T-helper 17 cell (primary cell): ENCODE results near the gene UBE2I. TPM values are rescaled to one million over a fixed set of nuclear protein-coding genes. Genes with fewer than 3 reads are reported as not detected.

Source experiments
- ATAC-seq: fragments of 150-1000 bp; cut with Tn5 transposase; 2 replicates; pipeline ENCODE4 v1.10.0; 2021; ENCODE audit warnings: mild to moderate bottlenecking, moderate library complexity
- DNase-seq, 3 donors: peaks; one replicate each; pipeline versions ENCODE4 v3.0.0 to v3.0.0-alpha.2; 2020 to 2021
- H3K9me3 ChIP-seq: one replicate; pipeline ENCODE4 v1.7.0; 2013; ENCODE audit warnings: low read length, mild to moderate bottlenecking; ENCODE audit not compliant: control insufficient read depth, poor library complexity, severe bottlenecking
- H3K27ac Mint-ChIP-seq: one replicate; pipeline ENCODE4 v1.8.0; 2022; ENCODE audit warnings: mild to moderate bottlenecking, moderate library complexity, mixed read lengths
- H3K27me3 Mint-ChIP-seq: one replicate; pipeline ENCODE4 v1.8.0; 2022; ENCODE audit warnings: mixed read lengths
- H3K36me3 Mint-ChIP-seq: one replicate; pipeline ENCODE4 v1.8.0; 2022; ENCODE audit warnings: low read depth, mixed read lengths
- H3K4me1 Mint-ChIP-seq: one replicate; pipeline ENCODE4 v1.8.0; 2022; ENCODE audit warnings: mild to moderate bottlenecking, mixed read lengths
- H3K4me3 Mint-ChIP-seq: one replicate; pipeline ENCODE4 v1.8.0; 2022; ENCODE audit warnings: mild to moderate bottlenecking, moderate library complexity, mixed read lengths
- total RNA-seq, 4 donors: library from RNA in 2 of 4; stranded (reverse) in 2 of 4; gene quantifications; one replicate each; pipeline ENCODE4 v1.2.3 and lab custom pipeline; 2022 to 2026

Gene UBE2I
- total RNA-seq, 2 donors from 2014 or later: 233 to 249 TPM

- H3K36me3 Mint-ChIP-seq: peaks cover 3% of the 10 kb centered on the region
- H3K4me1 Mint-ChIP-seq: peaks cover 3% of the 10 kb centered on the region
- no peak for ATAC-seq
- peak overlapping the region; percentile 84 for H3K27ac Mint-ChIP-seq
- DNase-seq: no peak
- no peak overlapping the region for H3K4me3 Mint-ChIP-seq
- no peaks in the 10 kb centered on the region for H3K9me3 ChIP-seq
- H3K27me3 Mint-ChIP-seq: no peaks in the 10 kb centered on the region
Measured at GRCh38 chr16:1317479-1318267, 8.2 kb downstream of the UBE2I start.

DNA sequence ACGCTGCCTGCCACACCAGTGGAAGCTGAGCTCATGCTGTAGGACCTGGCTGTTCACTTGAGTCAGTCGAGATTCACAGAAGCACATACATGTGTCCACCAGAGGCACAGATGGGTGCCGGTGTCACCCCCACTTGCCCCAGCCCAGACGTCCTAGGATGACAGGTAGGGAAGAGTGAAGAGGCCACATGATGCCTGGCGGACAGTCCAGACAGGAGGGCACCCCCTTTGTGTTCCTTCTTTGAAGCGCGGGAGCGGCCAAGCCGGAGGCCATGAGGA, 8.8 kb downstream of the UBE2I start:
- Mint-ChIP-seq H3K4me1 (peaks cover 3% of the 10 kb centered on the region), H3K27ac (peak overlapping the region; percentile 84), H3K27me3 (no peaks in the 10 kb centered on the region), H3K4me3 (no peak overlapping the region), H3K36me3 (peaks cover 3% of the 10 kb centered on the region)
- no peaks in the 10 kb centered on the region for H3K9me3 ChIP-seq
- ATAC-seq (no peak), DNase-seq (no peak)

DNA sequence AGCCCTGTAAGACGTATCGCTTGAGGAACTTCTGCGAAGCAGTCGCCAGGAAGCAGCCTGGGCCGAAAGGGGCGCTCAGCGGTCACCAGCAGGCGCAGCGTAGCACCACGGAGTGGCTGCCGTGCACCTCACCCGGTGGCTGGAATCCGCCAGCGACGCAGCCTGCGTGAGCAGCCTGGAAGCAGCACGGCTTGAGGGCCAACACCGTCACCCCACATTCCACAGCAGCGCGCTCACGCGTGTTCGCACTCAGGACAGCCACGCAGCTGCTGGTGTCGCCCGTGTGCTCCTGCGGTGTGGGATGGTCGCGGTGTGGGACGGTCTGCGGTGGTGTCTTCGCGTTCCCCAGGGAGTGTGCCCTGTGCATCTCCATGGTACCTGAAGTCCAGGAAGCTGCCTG, 9.6 kb downstream of the UBE2I start:
- H3K27ac Mint-ChIP-seq: no peak overlapping the region
- no peak for DNase-seq

DNA sequence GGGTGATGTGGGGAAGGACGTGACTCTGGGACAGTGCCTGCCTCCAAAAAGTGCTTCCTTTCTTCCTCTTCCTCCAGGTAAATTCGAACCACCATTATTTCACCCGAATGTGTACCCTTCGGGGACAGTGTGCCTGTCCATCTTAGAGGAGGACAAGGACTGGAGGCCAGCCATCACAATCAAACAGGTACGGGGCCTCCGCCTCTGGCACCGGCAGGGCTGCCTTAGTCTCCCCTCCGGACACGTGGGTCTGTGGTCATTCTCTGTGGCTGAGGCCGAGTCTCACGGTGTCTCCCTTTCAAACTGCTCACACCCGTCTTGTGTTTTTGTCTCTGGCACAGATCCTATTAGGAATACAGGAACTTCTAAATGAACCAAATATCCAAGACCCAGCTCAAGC, 10.7 kb downstream of the UBE2I start:
- ATAC-seq (no peak), DNase-seq (no peak)
- Mint-ChIP-seq H3K27ac (no peak overlapping the region), H3K4me3 (no peak overlapping the region), H3K36me3 (peaks cover 5% of the 10 kb centered on the region), H3K27me3 (no peaks in the 10 kb centered on the region), H3K4me1 (peaks cover 5% of the 10 kb centered on the region)
- no peaks in the 10 kb centered on the region for H3K9me3 ChIP-seq

More for the DNA sequence above, 9.6 kb downstream of the UBE2I start:
- H3K36me3 Mint-ChIP-seq: peaks cover 3% of the 10 kb centered on the region
- H3K4me3 Mint-ChIP-seq: no peak overlapping the region
- H3K4me1 Mint-ChIP-seq: peaks cover 3% of the 10 kb centered on the region
- H3K27me3 Mint-ChIP-seq: no peaks in the 10 kb centered on the region
- no peak for ATAC-seq
- no peaks in the 10 kb centered on the region for H3K9me3 ChIP-seq

DNA sequence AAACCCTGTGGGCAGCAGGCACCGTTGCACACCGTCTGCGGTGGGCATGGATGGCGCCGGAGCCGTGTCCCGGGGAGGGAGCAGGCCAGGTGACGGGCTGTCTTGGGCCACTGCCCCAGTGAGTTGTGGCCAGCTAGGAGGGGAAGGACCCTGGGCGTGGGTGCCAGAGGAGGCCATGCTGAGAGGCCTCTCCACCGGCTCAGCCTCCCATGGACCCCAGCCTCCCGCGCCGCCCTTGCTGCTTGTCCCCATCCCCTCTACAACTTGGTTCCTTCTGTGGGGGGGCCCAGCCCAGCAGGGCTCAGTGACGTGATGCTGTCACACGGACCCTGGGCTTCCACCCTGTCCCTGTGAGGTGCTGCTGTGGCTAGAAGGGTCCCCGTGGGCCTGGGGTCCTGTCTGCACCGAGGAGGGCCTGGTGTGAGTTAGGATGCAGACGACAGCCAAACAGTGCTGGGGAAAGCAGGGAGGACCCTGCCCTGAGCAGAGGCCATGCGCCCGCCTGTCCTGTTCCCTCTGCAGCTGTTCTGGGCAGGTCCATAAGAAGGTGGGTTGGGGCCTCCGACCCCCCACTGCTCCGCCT, 11.3 kb downstream of the UBE2I start:
- peaks cover 5% of the 10 kb centered on the region for H3K36me3 Mint-ChIP-seq
- no peak for DNase-seq
- H3K27me3 Mint-ChIP-seq: no peaks in the 10 kb centered on the region
- no peaks in the 10 kb centered on the region for H3K9me3 ChIP-seq
- H3K27ac Mint-ChIP-seq: no peak overlapping the region
- ATAC-seq: no peak
- no peak overlapping the region for H3K4me3 Mint-ChIP-seq
- peaks cover 5% of the 10 kb centered on the region for H3K4me1 Mint-ChIP-seq

GRCh38 chr16:1322407-1322806, 13.0 kb downstream of the UBE2I start:
- H3K27ac Mint-ChIP-seq: no peak overlapping the region
- peaks cover 5% of the 10 kb centered on the region for H3K4me1 Mint-ChIP-seq
- peaks cover 5% of the 10 kb centered on the region for H3K36me3 Mint-ChIP-seq
- ATAC-seq: no peak
- no peaks in the 10 kb centered on the region for H3K9me3 ChIP-seq
- H3K4me3 Mint-ChIP-seq: no peak overlapping the region
- H3K27me3 Mint-ChIP-seq: no peaks in the 10 kb centered on the region
- no peak for DNase-seq

DNA sequence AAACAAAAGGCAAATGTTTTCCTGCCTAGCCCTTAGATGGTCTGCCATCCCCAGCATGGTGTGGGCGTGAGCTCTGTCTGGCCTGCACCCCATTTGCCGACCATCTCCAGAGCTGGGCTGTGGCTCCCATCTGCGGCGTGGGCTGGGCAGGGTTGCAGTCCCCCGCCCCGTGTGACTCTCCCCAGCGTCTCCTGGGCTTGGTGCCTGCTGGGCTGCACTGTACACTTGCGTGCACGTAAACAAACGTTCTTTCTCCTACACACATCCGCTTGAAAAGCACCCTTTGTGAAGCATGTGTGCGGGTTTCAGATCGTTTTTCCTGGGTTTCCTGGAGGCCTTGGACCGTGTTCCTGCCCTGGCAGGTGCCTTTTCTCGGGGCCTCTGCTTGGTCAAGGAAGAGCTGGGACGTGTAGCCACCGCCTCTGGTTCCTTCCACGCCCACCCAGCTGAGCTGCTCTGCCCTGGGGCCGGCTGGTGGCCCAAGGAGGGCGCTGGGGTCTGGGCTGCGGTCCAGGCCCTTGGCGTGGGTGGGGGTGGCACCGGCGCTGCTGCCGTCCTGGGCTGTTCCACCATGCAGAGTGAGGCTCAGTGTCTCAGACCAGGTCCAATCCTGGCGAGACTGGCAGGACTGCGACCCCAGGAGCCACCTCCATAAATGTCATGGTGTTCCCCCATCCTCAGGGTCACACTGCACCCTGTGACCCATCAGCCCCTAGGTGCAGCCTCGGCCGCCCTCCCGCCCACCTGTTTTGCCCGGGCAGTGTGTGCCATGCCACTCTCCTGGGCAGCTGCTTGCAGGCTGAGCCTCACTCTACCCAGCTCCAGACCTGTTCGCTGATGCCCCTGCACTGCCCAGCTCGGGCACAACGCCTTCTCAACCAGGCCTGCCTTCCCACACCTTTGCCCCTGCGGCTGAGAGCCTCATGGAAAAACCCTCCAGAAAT, 14.1 kb downstream of the UBE2I start:
- no peaks in the 10 kb centered on the region for H3K27me3 Mint-ChIP-seq
- H3K27ac Mint-ChIP-seq: no peak overlapping the region
- H3K36me3 Mint-ChIP-seq: peaks cover 3% of the 10 kb centered on the region
- no peaks in the 10 kb centered on the region for H3K9me3 ChIP-seq
- H3K4me3 Mint-ChIP-seq: peak overlapping the region; percentile 5
- ATAC-seq (no peak), DNase-seq (no peak)
- peaks cover 2% of the 10 kb centered on the region for H3K4me1 Mint-ChIP-seq

- H3K27ac Mint-ChIP-seq: peak overlapping the region; percentile 9
- peaks cover 2% of the 10 kb centered on the region for H3K4me1 Mint-ChIP-seq
- no peaks in the 10 kb centered on the region for H3K27me3 Mint-ChIP-seq
- H3K36me3 Mint-ChIP-seq: peaks cover 3% of the 10 kb centered on the region
- DNase-seq (no peak), ATAC-seq (no peak)
- no peaks in the 10 kb centered on the region for H3K9me3 ChIP-seq
- no peak overlapping the region for H3K4me3 Mint-ChIP-seq
Measured at GRCh38 chr16:1324286-1324826, 14.9 kb downstream of the UBE2I start.

- Mint-ChIP-seq H3K36me3 (peaks cover 3% of the 10 kb centered on the region), H3K27ac (peak overlapping the region; percentile 9), H3K4me1 (peaks cover 2% of the 10 kb centered on the region), H3K27me3 (no peaks in the 10 kb centered on the region), H3K4me3 (no peak overlapping the region)
- no peak for DNase-seq
- H3K9me3 ChIP-seq: no peaks in the 10 kb centered on the region
- ATAC-seq: no peak
Measured at GRCh38 chr16:1325261-1325660, 15.8 kb downstream of the UBE2I start.

DNA sequence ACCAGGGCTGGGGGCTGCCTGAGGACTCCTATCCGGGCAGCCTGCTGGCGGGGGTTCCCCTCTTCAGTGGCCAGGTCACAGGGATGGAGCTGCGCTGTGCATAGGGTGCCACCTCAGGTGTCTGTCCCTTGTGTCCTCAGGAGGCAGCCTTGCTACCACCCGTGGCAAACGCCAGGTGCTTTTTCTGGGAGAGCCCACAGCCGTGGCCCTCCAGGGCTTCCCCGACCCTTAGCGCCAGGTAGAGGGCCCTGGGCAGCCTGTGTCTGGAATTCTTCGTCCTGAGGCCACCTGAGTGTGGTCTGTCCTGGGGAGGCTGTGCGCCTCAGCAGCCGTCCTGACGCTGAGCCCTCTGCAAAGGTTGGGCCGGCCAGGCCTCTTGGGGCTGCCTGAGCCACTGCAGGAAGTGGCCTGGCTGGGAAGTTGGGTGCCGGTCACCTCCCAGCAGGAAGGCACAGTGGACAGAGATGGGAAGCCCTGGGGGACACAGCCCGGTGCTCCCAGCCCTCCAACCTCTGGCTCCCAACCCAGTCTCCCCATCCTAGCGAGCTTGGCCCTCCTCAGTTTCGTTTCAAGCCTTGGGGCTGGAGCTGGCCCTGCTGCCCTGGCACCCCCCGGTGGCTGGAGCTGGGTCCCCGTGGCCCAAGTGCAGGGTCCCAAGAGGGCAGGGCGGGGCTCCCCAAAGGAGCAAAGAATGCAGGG, 16.4 kb downstream of the UBE2I start:
- peak; percentile 17 for ATAC-seq
- H3K9me3 ChIP-seq: no peaks in the 10 kb centered on the region
- Mint-ChIP-seq H3K4me1 (peaks cover 2% of the 10 kb centered on the region), H3K36me3 (peaks cover 3% of the 10 kb centered on the region), H3K4me3 (no peak overlapping the region), H3K27ac (no peak overlapping the region), H3K27me3 (no peaks in the 10 kb centered on the region)
- no peak for DNase-seq

DNA sequence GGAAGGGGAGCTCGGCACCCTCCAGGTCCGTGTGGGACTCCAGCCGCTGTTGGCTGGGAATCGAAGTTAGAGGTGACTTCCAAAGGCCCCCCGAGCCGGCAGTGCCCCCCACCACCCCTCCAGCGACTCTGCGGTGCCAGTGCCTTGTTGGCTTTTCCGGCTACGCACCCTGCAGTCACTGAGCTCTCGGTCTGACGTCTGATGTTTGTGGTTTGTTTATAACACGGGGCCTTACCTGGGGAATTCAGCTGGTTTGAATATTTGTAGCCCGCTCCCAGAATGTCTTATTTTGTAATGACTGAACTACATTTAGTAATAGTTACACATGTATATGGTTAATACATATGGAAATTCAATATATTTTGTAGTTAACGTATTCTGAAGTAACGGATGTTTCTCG, 17.0 kb downstream of the UBE2I start:
- no peak for ATAC-seq
- H3K4me3 Mint-ChIP-seq: peak overlapping the region; percentile 31
- H3K9me3 ChIP-seq: no peaks in the 10 kb centered on the region
- DNase-seq: no peak
- peaks cover 3% of the 10 kb centered on the region for H3K36me3 Mint-ChIP-seq
- no peak overlapping the region for H3K27ac Mint-ChIP-seq
- no peaks in the 10 kb centered on the region for H3K27me3 Mint-ChIP-seq
- H3K4me1 Mint-ChIP-seq: peaks cover 2% of the 10 kb centered on the region

GRCh38 chr16:1326946-1327618, 17.6 kb downstream of the UBE2I start:
- DNase-seq: no peak
- no peak for ATAC-seq
- H3K9me3 ChIP-seq: no peaks in the 10 kb centered on the region
- no peak overlapping the region for H3K27ac Mint-ChIP-seq
- H3K4me1 Mint-ChIP-seq: peaks cover 8% of the 10 kb centered on the region
- no peak overlapping the region for H3K4me3 Mint-ChIP-seq
- no peaks in the 10 kb centered on the region for H3K27me3 Mint-ChIP-seq
- H3K36me3 Mint-ChIP-seq: peaks cover 3% of the 10 kb centered on the region
